NCI-H2227 (cell line): Measurements from ENCODE around the gene BMP5.

Source experiments
- DNase-seq: peaks from one replicate; lab custom pipeline; 2025; ENCODE audit not compliant: unreplicated experiment; lab: John Stamatoyannopoulos, UW

BMP5 gene

GRCh38 chr6:55818482-55818881 lies 56.9 kb downstream of the BMP5 start:
- DNase-seq, result no peak

DNA sequence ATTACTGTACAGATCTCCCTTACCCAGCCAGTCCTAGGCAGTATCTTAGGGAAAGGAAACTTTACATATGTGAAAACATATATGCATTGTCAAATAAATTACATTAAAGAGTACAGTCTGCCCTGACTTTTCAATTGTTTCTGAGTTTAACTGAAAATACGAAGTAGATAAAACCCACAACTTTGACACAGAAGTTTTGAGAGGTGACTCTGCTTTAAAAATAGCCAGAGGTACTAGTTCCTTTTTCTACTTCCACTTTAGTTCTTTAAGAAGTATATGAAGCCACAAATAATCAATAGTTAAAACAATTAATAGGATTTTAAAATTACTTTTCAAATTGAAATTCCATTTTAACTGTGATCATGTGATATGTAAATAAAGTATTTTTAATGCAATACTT lies 62.9 kb downstream of the BMP5 start:
- DNase-seq, result no peak

GRCh38 chr6:55811074-55811473 lies 64.3 kb downstream of the BMP5 start:
- no peak for DNase-seq

DNA sequence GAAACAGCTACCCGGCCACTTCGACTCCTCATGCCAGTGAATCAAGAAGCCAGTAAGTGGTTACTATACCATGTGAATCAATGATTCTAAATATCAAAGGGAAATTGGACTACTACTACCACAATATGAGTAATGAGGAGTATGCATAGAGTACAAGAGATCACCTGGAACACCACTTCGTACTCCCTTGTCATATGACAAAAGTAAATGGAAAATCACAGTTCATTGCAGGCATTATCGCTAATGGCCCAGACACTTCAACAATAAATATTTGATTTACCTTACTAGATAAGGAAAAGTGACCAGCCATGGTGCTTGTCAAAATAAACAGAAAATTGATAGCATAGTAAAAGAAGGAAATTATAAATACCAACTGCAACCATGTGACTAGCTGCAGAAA lies 73.1 kb downstream of the BMP5 start:
- DNase-seq, result no peak

- no peak for DNase-seq
These were observed 76.8 kb downstream of the BMP5 start for GRCh38 chr6:55798571-55798970.

GRCh38 chr6:55794136-55794812 lies 81.1 kb downstream of the BMP5 start:
- DNase-seq, result no peak

DNA sequence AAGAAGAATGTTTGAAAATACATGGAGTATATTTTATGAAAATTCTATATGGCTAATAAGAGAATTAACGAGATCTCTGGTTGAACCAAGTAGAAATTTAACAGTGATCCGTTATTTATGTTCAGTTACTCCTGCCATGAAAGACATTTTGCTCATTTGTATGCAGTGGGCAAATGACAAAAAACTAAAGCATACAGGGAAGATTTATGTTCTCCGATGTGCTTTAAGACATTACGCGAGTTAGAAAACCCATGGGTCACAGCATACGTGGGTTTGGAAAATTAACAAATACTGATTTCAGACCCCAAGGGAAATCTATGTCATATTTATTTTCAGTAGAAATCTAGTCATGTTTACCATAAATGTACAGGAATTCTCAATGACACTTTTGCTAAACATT lies 90.1 kb downstream of the BMP5 start:
- DNase-seq, result no peak

GRCh38 chr6:55782275-55782674 lies 93.1 kb downstream of the BMP5 start:
- DNase-seq, result no peak

DNA sequence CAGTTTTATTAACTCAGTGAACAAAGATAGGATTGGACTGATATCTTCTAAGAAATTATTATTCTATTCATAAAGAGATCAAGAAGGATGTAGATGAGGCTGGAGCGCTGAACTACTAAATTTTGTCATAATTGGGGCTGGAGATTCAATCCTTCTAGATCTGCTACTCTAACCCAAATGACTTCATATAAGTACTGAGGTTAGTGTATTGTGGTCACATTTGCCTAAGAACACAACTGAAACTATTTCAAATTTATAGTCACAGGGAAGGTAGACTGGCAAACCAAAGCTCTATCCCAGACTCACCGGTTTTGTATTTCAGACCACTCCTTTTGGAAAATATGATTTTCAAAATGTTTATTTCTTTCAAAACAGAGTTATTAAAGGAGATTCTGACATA lies 96.7 kb downstream of the BMP5 start:
- DNase-seq, result no peak

DNA sequence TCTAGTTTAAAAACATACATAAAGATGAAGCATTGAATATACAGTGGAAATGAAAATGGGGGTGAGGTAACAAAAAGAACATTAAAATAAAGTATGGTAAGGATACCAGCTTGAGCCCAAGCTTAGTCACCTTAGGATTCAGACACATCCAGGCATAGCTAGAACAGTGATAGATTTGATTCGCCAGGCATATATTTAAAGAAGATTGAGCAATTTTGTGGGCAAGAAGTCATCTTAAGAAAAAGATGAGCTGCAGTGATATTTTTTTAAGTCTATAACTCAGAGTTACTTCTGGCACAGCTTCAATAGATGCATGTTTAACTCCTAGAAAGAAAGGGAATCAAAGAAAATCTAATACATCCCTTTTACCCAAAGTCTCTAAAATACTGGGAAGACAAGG lies 97.9 kb downstream of the BMP5 start:
- no peak for DNase-seq

- no peak for DNase-seq
These were observed 99.3 kb downstream of the BMP5 start for GRCh38 chr6:55776113-55776512.

DNA sequence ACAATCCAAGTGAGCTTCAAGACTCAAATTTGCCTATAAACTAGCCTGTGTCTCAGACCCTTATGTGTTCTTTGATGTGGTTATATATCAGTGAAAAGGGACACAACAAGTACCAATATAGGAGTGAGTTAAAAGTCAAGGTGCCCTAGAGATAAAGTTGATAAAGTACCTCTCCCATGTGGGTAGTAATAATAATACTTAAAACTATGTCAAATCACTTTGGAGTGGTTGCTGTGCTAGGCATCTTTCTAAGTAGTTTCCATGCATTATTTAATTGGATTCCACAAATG lies 100.4 kb downstream of the BMP5 start:
- no peak for DNase-seq

DNA sequence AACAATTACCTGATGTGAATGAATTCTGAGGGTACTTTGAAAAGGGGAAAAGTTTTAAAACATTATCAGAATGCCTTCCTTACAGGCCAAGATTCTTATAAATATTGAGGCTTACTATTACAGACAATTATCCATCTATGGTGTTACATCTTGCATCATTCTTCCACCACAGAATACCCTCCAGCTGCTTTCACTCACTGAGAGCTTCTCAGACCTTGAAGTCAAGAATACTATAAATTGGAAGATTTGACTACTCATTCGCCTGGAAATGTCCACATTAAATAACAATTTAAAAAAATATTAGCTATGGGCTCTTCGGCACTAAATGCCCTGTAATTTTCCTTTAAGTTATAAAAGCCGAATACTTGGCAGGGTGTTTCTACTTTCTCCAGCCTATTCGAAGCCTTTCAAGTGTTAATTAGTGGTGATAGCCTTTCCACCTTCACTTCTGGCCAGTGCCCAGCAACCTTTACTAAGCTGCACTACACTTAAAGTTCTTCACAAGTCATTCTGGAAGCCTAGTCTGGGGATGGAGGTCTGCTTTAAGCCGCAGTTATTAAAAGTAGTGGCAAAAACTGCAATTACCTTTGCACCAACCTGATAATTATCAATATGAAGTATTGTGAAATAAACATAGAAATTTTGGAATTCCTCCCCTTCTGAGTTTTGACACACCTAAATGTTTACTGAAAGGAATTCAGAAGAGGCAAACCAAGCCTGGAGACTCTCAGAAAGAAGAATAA lies 100.9 kb downstream of the BMP5 start:
- DNase-seq, result no peak

GRCh38 chr6:55773620-55774216 lies 101.7 kb downstream of the BMP5 start:
- DNase-seq, result no peak

GRCh38 chr6:55772730-55773129 lies 102.7 kb downstream of the BMP5 start:
- DNase-seq, result no peak

GRCh38 chr6:55759536-55759935 lies 115.9 kb downstream of the BMP5 start:
- DNase-seq, result no peak

- DNase-seq, result no peak
These were observed 117.0 kb downstream of the BMP5 start for GRCh38 chr6:55758156-55758937.

DNA sequence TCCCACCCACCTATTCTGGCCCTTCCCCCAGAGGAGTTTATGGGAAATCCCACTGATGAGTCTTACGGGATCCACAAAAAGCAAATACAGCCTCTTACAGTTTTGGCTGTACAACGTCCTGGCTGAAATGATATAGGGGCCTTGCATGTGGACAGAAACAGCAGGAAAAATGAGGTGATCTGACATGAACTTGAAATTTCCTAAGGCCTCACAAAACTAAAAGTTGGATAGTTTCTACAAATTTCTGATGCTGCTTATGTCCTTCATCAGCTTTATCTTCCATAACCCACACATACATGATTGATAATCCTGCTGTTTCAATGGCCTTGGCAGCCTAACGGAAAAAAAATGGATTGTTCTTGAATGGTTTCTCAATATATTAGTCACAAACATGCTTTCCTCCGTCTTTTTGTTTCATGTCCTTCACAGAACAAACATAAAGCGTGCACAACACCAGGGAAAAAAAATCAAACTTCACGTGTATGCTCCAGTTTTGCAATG lies 118.8 kb downstream of the BMP5 start:
- no peak for DNase-seq

GRCh38 chr6:55748880-55749279 lies 126.5 kb downstream of the BMP5 start:
- no peak for DNase-seq

GRCh38 chr6:55746473-55746872 lies 128.9 kb downstream of the BMP5 start:
- DNase-seq, result no peak

DNA sequence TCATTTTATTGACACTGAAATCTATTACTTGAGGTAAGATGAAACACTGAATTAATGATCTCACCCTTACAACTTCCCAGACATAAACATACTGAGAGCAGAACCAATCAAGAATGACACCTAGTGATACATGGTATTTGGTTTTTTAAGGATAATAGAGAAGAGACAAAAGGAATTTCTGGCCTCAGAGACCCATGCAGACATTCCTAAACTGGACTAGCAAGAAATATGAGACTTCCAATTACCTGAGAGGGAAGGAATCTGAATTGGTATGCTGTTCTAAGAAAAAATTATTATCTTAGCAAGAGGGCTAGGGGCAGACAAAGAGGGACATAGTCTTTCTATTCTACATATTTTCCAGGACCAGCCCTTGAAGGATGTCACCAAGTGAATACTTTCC lies 141.1 kb downstream of the BMP5 start:
- no peak for DNase-seq

DNA sequence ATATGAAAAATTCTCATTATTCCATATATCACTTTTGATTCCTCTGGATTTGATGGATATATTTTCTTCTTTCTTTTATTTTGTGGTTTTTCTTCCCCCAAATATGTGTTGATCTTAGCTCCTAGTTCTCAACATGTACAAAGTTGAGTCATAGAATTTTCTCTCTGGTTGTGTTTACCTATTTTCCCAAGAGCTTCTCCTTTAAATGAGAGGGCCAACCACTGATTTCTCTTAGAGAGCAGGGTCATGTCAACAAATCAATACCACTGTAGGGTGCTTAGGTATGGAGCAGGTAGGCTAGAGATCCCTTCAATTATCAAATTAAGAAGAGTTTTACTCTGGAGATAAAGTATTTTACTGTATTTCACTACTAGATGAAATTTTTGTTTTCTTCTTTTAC lies 145.7 kb downstream of the BMP5 start:
- DNase-seq, result no peak
